NK-92 (cell line): ENCODE measurements around the gene SPAG16.
"Not testable (repeated sequence)": the region's sequence is repeated elsewhere in the genome, so short reads cannot be mapped to it uniquely, and the experiment has no call there.

Source experiments
- DNase-seq: peaks from one replicate; lab custom pipeline; 2025; ENCODE audit not compliant: unreplicated experiment; lab: John Stamatoyannopoulos, UW

The SPAG16 gene

DNA sequence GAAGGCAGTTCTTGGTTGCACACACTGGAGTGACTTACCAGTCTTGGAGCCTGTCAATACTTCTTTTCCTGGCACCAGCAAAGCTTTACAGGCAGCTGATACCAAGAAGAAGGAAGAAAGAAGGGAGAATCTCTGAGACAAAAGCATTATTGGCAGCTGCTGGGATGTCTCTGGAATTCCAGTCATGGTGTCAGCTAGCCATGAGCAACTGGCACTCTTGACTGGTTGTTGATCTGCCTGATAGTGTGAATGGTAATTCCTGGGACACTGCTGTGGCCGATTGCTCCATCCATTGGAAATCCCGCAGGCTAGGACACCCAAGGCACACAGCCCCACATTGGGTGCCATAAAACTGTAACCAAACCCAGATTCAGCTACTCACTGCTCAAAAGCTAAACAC is 17.8 kb upstream of the SPAG16 start:
- DNase-seq = no peak

DNA sequence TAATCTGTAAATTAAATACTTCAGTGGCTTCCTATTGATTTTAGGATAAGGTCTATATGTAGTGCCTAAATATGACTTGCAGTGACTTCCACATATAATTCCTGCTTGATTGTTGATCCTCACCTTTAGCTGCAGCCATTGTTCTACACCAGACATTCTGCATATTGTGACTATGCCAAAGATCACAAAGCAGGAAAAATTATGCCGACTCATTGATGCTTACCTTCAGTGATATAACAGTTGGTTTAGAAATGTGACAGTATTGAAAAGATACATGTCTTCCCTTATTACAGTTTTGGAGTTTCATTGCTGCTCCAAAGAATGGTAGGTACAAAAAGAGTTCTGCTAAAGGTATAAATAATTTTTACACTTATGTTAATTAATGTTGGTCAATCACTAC is 12.3 kb upstream of the SPAG16 start:
- DNase-seq = no peak

DNA sequence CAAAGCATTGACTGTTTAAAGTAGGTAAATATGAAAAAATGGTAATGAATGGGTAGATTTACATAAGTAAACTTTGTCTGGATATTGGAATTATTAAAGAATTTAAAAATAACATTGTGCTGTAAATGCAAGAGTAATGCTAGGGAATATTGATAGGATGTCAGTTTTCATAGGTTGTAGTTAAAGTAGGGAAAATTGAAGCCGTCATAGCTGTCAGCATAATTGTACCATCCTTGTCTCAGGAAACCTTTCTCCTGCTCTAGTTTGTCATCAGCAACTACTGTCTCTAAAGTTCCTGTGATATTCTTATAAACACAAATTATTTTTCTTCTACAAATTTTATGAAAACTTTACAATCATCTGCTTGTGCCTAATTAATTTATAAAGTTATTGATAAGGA is 10.1 kb upstream of the SPAG16 start:
- DNase-seq = no peak

DNA sequence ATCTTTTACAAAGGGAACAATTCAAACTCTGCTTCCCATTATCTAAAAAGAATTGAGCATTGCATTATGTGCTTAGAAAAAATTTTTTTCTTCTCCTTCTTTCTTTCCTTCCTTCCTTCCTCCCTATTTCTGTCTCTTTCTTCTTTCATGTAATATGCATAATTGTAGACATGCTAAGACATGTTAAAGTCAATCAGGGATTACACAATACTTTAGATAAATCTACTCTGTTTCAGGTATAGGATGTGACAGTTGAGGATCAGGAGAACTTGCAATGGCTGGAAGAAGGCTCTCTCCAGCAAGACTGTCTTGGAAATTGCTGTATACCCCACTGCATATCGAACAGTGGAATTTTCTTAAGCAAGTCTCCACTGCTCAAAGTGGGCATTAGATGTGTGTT is 9.0 kb upstream of the SPAG16 start:
- no peak for DNase-seq

DNA sequence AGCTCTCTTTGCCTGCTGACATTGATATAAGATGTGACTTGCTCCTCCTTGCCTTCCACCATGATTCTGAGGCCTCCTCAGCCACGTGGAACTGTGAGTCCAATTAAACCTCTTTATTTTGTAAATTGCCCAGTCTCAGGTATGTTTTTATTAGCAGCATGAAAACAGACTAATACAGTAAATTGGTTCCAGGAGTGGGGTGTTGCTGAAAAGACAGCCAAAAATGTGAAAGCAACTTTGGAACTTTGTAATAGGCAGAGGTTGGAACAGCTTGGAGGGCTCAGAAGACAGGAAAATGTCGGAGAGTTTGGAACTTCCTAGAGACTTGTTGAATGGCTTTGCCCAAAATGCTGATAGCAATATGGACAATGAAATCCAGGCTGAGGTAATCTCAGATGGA is 7.1 kb upstream of the SPAG16 start:
- not testable (repeated sequence) for DNase-seq

DNA sequence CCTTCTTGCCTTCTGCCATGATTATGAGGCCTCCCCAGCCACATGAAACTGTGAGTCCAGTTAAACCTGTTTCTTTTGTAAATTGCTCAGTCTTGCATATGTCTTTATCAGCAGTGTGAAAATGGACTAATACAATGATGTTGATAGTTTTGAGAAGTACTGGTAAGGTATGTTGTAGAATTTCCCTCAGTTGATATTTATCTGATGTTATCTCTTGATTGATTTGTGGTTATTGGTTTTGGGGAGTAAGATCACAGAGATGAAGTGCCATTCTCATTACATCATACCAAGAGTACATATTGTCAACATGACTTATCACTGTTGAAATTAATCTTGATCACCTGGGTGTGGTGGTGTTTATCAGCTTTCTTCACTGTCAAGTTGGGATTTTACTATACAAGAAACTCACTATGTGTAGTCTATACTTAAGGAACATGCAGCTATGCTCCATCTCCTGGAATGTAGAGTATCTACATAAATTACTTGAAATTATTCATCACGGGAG is 5.1 kb upstream of the SPAG16 start:
- no peak for DNase-seq

DNA sequence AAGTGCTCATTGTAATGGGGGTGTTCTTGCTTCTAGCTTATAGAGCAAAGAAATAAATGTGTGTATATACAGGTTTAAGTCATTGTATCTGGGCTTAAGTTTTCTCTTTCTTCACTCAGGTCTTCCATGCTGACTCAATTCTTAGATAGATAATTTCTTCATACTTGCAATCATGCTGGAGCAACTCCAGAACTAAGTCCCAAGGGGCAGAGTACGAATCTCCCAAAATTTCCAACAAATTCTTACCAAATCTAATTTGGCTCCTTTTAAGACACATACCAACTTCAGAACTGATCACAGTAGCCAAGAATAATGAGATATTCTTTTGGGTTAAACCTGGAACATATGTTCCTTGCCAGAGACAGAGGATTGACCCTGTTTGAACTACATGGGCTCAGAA is 4.3 kb upstream of the SPAG16 start:
- DNase-seq = no peak

DNA sequence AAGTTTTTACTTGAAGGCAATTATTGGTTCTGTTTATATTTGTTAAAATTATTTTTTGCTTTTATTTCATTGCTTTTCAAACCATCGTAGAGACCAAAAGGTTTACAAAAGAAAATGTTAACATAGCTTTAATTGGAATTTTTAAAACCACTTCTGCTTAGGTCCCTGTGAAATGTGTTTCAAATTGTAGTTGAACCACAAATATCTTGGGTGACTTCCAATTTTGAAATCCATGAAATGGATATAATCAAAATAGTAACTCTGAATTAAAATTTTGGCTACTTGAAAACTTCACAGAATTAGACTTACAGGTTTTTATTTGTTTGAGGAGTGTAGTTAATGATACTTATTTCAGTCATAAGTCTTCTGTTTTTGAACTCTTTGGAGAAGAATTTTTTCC is 3.1 kb upstream of the SPAG16 start:
- no peak for DNase-seq

DNA sequence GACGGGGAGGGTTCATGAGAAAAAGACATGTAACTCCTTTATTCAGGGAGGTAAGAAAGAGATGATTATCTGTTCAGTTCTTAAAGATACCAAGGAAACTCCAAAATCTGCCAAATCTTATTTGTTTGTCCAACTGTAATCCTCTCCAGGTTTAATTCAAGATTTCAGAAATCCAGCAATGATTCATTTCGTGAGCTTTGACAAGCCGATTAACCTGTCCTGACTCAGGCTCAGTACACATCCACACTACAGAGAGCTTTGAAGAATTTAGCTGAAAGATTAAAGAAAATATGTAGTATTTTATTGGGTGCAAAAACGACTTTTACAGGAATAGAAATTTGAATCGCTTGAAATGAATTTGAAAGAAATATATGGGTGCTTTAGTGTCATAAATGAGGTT is 1.1 kb downstream of the SPAG16 start:
- no peak for DNase-seq

DNA sequence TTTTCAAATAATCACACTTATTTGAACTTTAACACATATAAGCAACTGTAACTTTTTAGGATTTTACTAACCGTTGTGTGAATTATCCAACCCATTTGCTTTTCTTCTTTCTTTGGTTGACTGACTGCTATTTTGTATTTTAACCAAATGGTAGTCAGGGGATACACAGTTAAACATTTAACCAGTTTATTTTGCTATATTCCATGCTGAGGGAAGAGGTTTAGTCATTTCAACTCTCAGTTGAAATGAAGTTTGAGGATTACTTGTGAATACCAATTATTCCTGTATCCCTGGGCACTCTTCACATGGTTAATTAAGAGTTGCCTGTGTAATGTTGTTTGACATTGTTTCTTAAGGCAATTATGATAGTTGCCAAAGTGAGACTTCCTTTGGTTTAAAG is 1.9 kb downstream of the SPAG16 start:
- no peak for DNase-seq

DNA sequence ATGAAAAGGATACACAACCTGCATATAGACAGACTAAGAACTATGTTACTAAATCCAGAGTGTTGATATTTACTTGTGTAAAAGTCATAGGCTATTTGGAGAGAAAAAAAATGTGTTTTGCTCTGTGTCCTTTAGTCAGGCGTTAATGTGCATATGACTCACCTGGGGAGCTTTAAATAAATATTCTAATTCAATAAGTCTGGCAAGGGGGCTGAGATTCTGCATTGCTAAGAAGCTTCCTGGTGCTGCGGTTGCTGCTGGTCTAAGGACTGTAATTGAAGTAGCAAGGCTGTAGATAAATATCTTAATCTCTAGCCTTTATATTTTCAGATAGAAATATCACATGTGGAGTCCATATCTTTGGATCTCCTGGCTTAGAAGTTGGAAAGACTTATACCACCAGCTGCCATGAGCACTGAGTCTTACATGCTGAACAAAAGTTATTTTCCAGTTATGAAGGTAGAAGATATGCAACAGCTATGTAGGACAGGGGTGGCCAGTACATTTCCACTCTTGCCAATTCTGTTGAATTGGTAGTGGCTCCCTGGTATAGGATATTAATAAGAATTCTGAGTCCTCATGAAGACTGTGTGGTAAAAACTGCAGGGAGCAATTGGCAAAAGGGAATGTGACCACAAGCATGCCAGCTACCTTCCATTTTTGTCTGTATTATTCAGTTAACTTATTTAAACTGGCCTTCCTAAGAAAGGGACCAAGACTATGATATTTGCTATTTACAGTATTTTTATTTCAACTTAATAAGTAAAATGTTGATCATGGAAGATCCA is 4.8 kb downstream of the SPAG16 start:
- DNase-seq = no peak

DNA sequence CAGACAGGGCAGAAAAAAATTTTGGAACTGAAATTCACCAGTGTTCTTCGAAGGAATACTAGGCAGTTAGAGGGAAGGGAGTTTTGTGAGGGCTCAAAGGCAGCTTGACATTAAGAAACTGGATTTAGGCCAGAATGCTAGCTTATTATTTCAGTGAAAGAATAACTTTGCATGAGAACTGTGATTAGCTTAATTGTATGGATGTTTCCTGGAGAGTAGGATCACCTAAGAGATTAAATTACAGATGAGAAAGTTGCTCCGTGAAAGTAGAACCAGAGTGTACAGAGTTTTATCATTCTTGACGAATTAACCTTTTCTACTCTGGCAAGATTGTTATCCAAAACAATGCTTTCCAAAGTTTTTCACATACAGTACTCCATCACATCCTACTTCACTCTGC is 6.2 kb downstream of the SPAG16 start:
- DNase-seq = no peak

DNA sequence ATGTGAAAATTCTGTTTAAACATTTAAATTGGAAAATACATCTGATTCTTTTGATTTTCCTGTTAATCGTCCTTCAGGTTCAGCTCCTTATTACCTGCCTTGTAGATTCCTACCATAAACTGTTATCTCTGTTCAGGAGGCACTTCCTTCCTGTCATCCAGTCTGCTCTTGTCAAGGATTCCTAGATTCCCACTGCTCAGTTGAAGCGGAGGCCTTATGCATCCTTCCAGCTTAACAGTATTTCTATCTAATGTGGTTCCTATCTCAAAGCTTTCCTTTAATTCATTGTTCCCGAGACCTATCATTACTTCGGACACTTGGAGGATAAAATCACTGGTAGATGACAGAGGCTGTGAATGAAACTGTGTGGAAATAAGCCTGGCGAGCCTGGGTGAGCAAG is 12.0 kb downstream of the SPAG16 start:
- no peak for DNase-seq

DNA sequence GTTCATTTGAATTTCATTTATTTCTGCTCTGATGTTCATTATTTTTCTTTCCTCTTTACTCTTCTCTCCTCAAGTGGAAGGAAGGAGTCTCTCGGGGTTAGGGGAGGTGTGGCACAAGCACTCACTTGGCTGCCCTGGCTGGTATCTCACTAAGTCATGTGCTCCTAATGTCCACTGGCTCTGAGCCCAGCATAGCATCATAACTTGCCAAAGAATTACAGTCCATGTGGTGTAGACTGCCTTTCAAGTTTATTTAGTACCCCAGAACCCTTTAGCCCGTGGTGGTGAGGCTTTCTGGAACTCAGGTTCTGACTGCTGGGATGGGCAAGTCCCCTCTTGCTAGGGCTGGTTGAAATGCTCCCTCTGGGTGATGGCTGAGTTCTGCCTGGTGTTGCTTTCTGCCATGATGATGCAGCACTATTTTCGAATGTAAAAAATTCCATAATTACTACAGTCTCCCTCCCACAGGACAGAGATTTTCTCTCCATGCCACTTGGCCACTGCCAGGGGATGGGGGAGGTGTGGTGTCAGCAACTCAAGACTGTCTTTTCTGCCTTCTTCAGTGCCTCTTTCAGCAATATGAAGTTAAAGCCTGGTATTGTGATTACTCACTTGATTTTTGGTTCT is 22.2 kb downstream of the SPAG16 start:
- no peak for DNase-seq

DNA sequence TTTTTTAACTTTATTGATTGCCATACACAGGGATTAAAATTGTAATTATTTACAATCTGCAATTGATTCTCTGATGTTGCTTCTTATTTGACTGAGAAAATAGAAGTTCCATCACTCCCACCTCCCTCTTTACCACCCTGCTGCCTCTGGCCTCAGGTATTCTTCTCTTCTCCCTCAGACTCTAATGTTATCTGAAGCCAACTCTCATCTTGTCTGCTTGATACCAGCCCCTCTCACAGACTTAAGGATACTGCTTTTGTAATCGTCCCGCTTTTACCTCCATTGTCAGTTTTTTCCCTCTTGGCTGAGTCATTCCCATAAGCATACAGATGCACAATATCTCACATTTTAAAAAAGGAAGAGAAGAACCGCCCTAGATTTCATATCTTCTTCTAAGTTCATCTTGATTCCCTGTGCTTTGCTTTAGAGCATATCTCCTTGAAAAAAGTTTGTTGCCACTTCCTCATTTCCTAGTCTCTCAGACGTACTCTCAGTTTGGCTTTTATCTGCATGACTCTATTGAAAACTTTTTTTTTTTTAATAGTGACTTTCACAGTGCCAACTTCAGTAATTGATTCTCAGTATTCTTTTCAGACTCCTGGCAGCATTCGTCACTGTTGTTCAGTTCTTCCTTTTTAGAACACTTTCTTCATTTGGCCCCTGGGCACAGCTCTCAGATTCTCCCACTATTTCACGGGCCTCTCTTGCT is 31.1 kb downstream of the SPAG16 start:
- no peak for DNase-seq

DNA sequence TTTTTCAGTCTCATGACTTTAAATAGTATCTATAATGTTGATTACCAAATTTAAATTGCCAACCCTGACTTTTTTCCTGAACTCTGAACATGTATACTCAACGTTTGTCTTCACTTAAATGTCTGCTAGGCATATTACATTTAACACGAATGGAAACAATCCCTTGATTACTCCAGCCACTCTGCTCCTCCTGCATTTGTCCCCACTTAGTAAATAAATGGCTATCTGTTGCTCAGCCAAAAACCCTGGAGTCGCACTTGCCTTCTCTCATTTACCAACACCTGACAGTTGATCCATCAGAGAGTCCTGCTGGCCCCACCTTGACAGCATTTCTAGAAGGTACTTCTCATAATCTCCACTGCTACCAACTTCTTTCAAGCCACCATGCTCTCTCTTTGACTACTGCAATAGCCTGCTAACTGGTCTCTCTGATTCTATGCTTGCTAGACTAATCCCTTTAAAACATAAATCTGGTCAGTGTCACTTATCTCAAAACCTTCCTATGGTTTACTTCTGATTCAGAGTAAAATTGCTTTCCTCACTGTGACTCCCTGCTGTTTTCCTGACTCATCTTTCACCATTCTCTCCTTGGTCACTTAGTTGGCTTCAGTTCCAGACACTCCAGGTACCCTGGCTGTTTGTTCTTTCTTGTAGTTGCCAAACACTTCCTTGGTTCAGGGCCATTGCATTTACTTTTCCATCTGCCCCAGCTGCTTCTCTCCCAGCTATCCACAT is 31.9 kb downstream of the SPAG16 start:
- DNase-seq = no peak

DNA sequence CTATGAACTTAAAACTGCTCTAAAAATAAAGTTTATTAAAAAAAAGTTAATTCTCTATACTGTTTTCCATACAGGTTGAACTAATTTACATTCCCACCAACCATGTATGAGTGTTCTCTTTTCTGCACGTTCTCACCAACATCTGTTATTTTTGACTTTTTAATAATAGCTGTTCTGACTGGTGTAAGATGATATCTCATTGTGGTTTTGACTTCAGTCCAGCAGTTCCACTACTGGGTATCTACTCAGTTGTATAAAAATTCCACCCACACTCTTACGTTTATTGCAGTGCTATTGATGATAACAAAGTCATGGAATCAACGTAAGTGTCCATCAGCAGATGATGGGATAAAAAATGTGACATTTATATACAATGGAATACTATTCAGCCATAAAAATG is 33.7 kb downstream of the SPAG16 start:
- no peak for DNase-seq

DNA sequence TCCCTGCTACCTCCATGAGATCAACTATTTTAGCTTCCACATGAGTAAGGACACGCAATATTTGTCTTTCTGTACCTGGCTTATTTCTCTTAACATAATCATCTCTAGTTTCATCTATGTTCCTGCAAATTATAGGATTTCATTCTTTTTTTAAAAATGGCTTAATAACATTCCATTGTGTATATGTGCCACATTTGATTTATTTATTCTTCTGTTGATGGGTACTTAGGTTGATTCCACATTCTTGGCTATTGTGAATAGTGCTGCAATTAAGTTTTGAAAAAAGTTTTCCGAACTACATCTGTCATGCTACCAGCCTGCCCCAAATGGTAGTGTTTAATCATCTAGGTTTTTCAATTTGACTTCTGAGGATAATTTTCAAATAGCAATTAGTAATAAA is 36.3 kb downstream of the SPAG16 start:
- DNase-seq = no peak

DNA sequence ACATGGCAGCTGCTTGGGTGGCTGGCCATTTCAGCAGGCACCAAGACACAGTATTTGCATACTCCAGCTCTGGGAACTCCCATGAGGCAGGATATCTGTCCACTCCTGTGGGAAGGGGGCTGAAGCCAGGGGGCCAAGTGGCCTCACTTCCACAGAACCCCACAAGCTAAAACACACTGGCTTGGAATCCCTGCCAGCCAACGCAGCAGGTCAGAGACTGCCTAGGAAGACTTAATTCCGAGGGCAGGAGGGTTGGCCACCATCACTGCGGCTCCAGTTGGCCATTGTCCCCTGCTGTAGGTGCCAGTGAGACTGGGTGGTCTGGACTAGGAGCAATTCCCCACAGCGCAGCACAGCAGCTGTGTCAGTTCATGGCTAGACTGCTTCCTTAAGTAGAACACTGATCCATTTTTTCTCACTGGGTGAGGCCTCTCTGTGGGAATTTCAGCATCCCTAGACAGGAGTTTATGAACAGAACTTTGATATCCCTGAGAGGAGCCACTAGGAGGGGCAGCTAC is 52.0 kb downstream of the SPAG16 start:
- no peak for DNase-seq

DNA sequence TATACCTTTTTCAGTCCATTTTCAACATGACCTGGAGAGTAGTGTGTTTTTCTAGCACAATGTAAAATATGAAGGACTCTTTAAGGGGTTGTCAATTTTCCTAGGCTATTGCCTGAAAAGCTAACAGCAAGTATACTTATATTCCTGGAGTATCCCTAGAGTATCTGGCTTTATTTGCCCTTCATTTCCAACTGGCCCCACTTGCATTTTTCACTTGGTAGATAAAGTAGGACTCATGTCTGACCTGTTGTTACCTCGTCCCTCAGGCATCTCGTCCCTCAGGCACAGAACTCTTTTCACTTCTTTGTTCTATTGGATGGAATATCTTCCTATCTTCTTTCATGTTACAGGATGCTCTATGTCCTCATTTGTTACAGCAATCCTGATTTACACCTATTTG is 69.2 kb downstream of the SPAG16 start:
- no peak for DNase-seq

DNA sequence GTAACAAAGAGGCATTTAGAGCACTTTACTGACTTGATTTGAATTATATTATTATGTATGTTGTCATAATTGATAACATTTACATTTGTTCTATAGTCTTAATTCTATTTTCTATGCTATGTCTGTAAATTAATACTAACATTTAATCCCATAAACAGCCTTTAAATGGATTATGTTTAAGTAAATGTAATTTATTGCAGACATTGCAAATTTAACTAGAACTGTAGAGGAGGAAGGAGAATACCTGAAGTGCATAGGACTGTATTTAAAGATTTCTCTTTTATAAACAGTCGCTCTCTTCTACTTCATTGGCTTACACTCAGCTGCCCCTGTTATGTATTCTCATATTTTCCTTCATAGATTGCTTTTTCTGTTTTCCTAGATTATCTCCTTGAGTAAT is 92.4 kb downstream of the SPAG16 start:
- no peak for DNase-seq
